IMR-90 (cell line): ENCODE results near the gene EYS.

Experiments
- CEBPB ChIP-seq: IDR thresholded peaks from 2 replicates; pipeline ENCODE4 v1.6.1; 2012; ENCODE audit warnings: low read depth, low read length, improper control_type of control experiment
- CHD1 ChIP-seq: IDR thresholded peaks from 2 replicates; pipeline ENCODE4 v1.6.1; 2012; ENCODE audit warnings: low read depth, low read length, improper control_type of control experiment
- FOS ChIP-seq: fragments of 150-350 bp; IDR thresholded peaks from 2 replicates; pipeline ENCODE4 v1.6.1; 2016; ENCODE audit warnings: low read depth, low read length
- MAFK ChIP-seq: IDR thresholded peaks from 2 replicates; pipeline ENCODE4 v1.6.1; 2012; ENCODE audit warnings: low read depth, low read length, improper control_type of control experiment
- MAZ ChIP-seq: IDR thresholded peaks from 2 replicates; pipeline ENCODE4 v1.6.1; 2012; ENCODE audit warnings: low read depth, mild to moderate bottlenecking, low read length, improper control_type of control experiment, moderate library complexity, borderline replicate concordance
- MXI1 ChIP-seq: IDR thresholded peaks from 2 replicates; pipeline ENCODE4 v1.6.1; 2012; ENCODE audit warnings: low read depth, mild to moderate bottlenecking, low read length, moderate library complexity, borderline replicate concordance
- POLR2A ChIP-seq: IDR thresholded peaks from 2 replicates; pipeline ENCODE4 v1.6.1; 2012; ENCODE audit warnings: mild to moderate bottlenecking, low read depth, low read length
- RAD21 ChIP-seq: IDR thresholded peaks from 2 replicates; pipeline ENCODE4 v1.6.1; 2012; ENCODE audit warnings: low read length, improper control_type of control experiment
- RFX5 ChIP-seq: IDR thresholded peaks from 2 replicates; pipeline ENCODE4 v1.8.0; 2012; ENCODE audit warnings: low read depth, mild to moderate bottlenecking, low read length, moderate library complexity
- SMC3 ChIP-seq: fragments of 150-350 bp; IDR thresholded peaks from 2 replicates; pipeline ENCODE4 v1.6.1; 2016; ENCODE audit warnings: low read depth, mild to moderate bottlenecking, antibody characterized with exemption, low read length, moderate library complexity
- TF ChIP-seq, protein P1 (sequence below): conservative IDR thresholded peaks from 2 replicates; pipeline ENCODE4 v1.5.1; 2012; ENCODE audit warnings: mild to moderate bottlenecking, low read depth, low read length, improper control_type of control experiment
- TF ChIP-seq, protein P2 (sequence below): fragments of 150-350 bp; IDR thresholded peaks from 2 replicates; pipeline ENCODE4 v1.6.1; 2017; ENCODE audit warnings: mild to moderate bottlenecking, antibody characterized with exemption, low read length, low read depth

DNA sequence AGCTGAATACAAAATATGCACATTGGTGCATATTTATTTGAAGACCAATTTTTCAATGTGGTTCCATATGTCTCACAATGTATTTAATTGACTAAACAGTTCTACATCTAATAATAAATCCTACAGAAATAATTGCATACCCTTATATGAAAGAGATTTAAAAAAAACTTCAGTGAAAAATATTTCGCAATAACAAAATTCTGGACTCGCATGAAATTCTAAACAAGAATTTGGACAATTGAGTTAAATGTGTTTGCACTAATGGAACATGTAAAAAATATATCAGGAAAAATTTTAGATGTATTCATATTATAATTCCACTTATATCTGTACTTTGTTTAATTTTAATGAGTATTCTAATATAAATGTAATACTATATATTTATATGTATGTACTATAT lies 1003.1 kb downstream of the EYS start:
- TF ChIP-seq, protein P1, sequence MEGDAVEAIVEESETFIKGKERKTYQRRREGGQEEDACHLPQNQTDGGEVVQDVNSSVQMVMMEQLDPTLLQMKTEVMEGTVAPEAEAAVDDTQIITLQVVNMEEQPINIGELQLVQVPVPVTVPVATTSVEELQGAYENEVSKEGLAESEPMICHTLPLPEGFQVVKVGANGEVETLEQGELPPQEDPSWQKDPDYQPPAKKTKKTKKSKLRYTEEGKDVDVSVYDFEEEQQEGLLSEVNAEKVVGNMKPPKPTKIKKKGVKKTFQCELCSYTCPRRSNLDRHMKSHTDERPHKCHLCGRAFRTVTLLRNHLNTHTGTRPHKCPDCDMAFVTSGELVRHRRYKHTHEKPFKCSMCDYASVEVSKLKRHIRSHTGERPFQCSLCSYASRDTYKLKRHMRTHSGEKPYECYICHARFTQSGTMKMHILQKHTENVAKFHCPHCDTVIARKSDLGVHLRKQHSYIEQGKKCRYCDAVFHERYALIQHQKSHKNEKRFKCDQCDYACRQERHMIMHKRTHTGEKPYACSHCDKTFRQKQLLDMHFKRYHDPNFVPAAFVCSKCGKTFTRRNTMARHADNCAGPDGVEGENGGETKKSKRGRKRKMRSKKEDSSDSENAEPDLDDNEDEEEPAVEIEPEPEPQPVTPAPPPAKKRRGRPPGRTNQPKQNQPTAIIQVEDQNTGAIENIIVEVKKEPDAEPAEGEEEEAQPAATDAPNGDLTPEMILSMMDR = no peak
- no peak for TF ChIP-seq POLR2A
- peak; percentile 68 for TF ChIP-seq CEBPB
- TF ChIP-seq MAZ = no peak
- TF ChIP-seq FOS = no peak
- TF ChIP-seq RAD21 = no peak
- TF ChIP-seq SMC3 = no peak
- TF ChIP-seq, protein P2, sequence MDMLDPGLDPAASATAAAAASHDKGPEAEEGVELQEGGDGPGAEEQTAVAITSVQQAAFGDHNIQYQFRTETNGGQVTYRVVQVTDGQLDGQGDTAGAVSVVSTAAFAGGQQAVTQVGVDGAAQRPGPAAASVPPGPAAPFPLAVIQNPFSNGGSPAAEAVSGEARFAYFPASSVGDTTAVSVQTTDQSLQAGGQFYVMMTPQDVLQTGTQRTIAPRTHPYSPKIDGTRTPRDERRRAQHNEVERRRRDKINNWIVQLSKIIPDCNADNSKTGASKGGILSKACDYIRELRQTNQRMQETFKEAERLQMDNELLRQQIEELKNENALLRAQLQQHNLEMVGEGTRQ = no peak
- TF ChIP-seq CHD1 = no peak
- no peak for TF ChIP-seq RFX5
- no peak for TF ChIP-seq MAFK
- no peak for TF ChIP-seq MXI1
